MCF 10A (cell line): ENCODE measurements around the gene DLST. TPM values are rescaled to one million over a fixed set of nuclear protein-coding genes. Genes with fewer than 3 reads are reported as not detected.

ENCODE experiments used
- BruUV-seq: library from RNA; stranded (reverse); fragments of 400-500 nt; replicated peaks from 2 replicates; lab custom pipeline; 2021; lab: Mats Ljungman, UMichigan
- CTCF ChIA-PET: fragments of 300-600 bp; sonication (Branson Sonifier 250); formaldehyde crosslinking; extraction: SDS; loops from one replicate; lab custom pipeline; 2021; ENCODE audit warnings: antibody characterized with exemption, inconsistent platforms; lab: Yijun Ruan, JAX
- POLR2A ChIA-PET: fragments of 300-600, 350-650 bp; sonication (Branson Sonifier 250); formaldehyde crosslinking; extraction: SDS; loops from one replicate; lab custom pipeline; 2020; ENCODE audit warnings: antibody characterized with exemption, inconsistent platforms; lab: Yijun Ruan, JAX
- DNase-seq: peaks from one replicate; pipeline ENCODE4 v3.0.0-alpha.2; 2018; ENCODE audit not compliant: unreplicated experiment
- H3K27ac Mint-ChIP-seq: one replicate; pipeline ENCODE4 v1.8.0; 2022; ENCODE audit warnings: mild to moderate bottlenecking, low read depth, mixed read lengths; ENCODE audit not compliant: unreplicated experiment
- H3K27me3 Mint-ChIP-seq: one replicate; pipeline ENCODE4 v1.8.0; 2022; ENCODE audit warnings: mixed read lengths; ENCODE audit not compliant: insufficient read depth, unreplicated experiment
- H3K36me3 Mint-ChIP-seq: one replicate; pipeline ENCODE4 v1.8.0; 2022; ENCODE audit warnings: mild to moderate bottlenecking, moderate library complexity, mixed read lengths; ENCODE audit not compliant: insufficient read depth, unreplicated experiment
- H3K4me1 Mint-ChIP-seq: one replicate; pipeline ENCODE4 v1.8.0; 2022; ENCODE audit warnings: mixed read lengths; ENCODE audit not compliant: insufficient read depth, unreplicated experiment
- H3K4me3 Mint-ChIP-seq: one replicate; pipeline ENCODE4 v1.8.0; 2022; ENCODE audit warnings: mild to moderate bottlenecking, moderate library complexity, mixed read lengths; ENCODE audit not compliant: unreplicated experiment
- H3K9me3 Mint-ChIP-seq: one replicate; pipeline ENCODE4 v1.8.0; 2022; ENCODE audit warnings: mixed read lengths; ENCODE audit not compliant: unreplicated experiment
- intact Hi-C: fragments of 100-400 bp; cut with micrococcal nuclease; formaldehyde crosslinking; loops from 2 replicates; pipeline ENCODE4 v1.14.1; 2022
- total RNA-seq: library from RNA; stranded (reverse); gene quantifications from 2 replicates; pipeline ENCODE4 v1.2.3, GENCODE V29; 2022
- TF ChIP-seq, protein P1 (sequence below): fragments of 200-600 bp; IDR thresholded peaks from one replicate; pipeline ENCODE4 v1.8.0; 2022; ENCODE audit warnings: antibody characterized with exemption, mild to moderate bottlenecking; ENCODE audit not compliant: unreplicated experiment

DLST gene
- total RNA-seq, 1 experiment from 2014 or later = 114 TPM

DNA sequence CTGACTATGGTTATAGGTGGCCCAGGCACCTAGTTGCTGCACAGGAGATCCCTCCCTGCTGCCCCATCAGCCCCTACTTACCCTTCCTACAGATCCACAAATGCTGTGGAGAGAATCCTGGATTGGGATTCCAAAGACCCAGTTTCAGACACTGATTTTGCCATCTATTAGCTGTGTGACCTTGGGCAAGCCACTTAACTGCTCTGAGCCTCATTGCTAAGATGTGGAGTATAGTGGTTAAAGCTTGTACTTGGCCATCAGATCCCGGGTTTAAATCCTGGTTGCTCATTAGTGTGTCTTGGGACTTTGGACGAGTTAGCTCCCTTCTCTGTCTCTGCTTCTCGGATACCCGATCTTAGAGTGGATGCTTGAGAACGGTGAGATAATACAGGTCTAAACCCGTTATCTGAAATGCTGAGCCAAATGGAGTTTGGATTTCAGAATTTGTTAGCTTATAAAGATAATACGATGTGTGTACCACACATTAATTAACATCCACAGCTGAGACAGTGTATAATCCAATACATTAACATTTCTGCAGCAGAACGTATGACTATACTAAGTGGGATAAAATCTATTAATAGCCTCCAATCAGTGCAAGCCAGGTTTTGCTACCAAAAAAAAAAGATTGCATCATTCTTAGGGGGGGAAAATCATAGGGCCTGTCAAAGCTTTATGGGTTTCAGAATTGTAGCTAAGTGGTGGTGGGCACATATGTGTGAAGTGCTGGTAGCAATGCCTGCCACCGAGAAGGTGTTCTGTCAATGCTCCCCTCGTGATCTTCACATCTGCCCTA, 21.8 kb upstream of the DLST start:
- ChIA-PET CTCF (interaction anchor here (0.5 to 9.2 kb wide), 28 partner anchors 8 to 307 kb away, joined by 3 to 204 read pairs (median 5); partner anchors contain the start of genes DLST, PROX2 and RPS6KL1), POLR2A (interaction anchor here (1.1 to 4.2 kb wide), 5 partner anchors 9 to 228 kb away, joined by 4 to 26 read pairs (median 5); no protein-coding TSS in a partner anchor)
- Mint-ChIP-seq H3K4me3 (no peak overlapping the region), H3K9me3 (no peaks in the 10 kb centered on the region), H3K4me1 (no peaks in the 10 kb centered on the region), H3K27ac (no peak overlapping the region), H3K36me3 (peaks cover 6% of the 10 kb centered on the region), H3K27me3 (no peaks in the 10 kb centered on the region)
- TF ChIP-seq, protein P1, sequence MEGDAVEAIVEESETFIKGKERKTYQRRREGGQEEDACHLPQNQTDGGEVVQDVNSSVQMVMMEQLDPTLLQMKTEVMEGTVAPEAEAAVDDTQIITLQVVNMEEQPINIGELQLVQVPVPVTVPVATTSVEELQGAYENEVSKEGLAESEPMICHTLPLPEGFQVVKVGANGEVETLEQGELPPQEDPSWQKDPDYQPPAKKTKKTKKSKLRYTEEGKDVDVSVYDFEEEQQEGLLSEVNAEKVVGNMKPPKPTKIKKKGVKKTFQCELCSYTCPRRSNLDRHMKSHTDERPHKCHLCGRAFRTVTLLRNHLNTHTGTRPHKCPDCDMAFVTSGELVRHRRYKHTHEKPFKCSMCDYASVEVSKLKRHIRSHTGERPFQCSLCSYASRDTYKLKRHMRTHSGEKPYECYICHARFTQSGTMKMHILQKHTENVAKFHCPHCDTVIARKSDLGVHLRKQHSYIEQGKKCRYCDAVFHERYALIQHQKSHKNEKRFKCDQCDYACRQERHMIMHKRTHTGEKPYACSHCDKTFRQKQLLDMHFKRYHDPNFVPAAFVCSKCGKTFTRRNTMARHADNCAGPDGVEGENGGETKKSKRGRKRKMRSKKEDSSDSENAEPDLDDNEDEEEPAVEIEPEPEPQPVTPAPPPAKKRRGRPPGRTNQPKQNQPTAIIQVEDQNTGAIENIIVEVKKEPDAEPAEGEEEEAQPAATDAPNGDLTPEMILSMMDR = no peak
- intact Hi-C loops = loop anchor here (5.0 kb wide), 1 partner anchor 442 kb away; no protein-coding TSS in a partner anchor
- DNase-seq = no peak
- BruUV-seq = no TSS peak

DNA sequence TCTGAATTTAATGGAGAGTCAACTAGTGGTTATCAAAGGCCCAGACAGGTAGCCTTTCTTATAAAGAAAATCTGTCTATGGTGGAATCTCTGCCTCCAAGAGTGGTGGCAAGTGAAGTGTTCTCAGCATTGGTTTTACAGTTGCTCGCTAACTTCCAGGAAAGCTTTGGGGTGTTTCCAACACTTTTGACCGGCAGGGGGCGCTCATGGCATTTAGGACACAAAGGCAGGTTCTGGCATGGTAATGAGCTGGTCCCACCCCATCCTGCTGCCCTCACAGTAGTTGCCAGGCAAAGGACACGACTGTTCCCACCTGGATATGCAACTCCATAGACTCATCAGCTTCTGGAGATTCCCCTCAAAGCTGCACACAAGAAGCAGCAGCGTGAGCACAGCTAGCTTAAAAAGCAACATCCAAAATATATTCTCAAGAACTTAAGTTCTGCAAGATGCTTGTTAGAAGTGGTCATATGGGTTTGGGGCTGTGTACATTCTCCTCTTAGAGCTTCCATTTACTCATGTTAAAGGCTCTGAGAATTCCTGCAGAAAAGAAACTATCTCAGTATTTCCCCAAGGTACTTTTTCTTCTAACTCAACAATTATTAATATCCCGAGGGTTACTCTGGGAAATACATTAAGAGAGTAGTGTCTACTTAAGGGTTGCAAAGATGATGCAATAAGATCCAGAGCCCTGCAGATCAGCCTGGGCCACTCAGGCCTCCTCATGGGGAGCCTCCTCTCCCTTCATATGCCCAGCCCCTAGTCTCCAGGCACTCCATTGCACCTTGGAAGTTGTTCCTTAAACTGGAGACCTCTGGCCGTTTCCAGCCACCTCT, 20.6 kb upstream of the DLST start:
- Mint-ChIP-seq H3K4me1 (no peaks in the 10 kb centered on the region), H3K36me3 (peaks cover 6% of the 10 kb centered on the region), H3K4me3 (no peak overlapping the region), H3K27me3 (peaks cover 6% of the 10 kb centered on the region), H3K27ac (no peak overlapping the region), H3K9me3 (no peaks in the 10 kb centered on the region)
- DNase-seq = peak; percentile 89
- TF ChIP-seq, protein P1 = peak; percentile 64
- no TSS peak for BruUV-seq
- intact Hi-C loops = loop anchor here (1.0 to 5.0 kb wide), 3 partner anchors 44 to 441 kb away; no protein-coding TSS in a partner anchor
- ChIA-PET CTCF (interaction anchor here (0.6 to 9.2 kb wide), 42 partner anchors 7 to 1765 kb away, joined by 3 to 204 read pairs (median 4); partner anchors contain the start of genes ACYP1, DLST, ISCA2 and PROX2), POLR2A (interaction anchor here (0.6 to 4.2 kb wide), 8 partner anchors 10 to 227 kb away, joined by 3 to 26 read pairs (median 4); no protein-coding TSS in a partner anchor)

DNA sequence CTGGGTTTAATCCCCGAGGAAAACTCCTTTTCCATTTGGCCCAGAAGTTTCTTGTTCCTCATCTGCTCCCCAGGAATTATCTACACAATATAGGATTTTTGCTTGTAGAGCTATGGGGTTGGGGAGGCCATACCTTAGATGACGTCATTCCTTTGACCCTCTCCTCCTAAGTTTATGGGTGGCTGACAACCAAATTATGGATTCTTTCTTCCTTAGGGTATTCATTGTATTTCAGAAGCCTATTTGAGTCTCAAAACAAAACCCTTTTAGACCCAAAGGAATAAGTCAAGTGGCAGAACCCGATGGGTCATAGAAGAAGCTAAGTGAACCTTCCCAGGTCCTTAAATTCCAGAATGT, 20.0 kb upstream of the DLST start:
- intact Hi-C loops = loop anchor here (1.0 to 5.0 kb wide), 3 partner anchors 44 to 441 kb away; no protein-coding TSS in a partner anchor
- Mint-ChIP-seq H3K9me3 (no peaks in the 10 kb centered on the region), H3K36me3 (peaks cover 2% of the 10 kb centered on the region), H3K4me3 (no peak overlapping the region), H3K4me1 (no peaks in the 10 kb centered on the region), H3K27me3 (peaks cover 11% of the 10 kb centered on the region), H3K27ac (no peak overlapping the region)
- no peak for DNase-seq
- BruUV-seq = no TSS peak
- TF ChIP-seq, protein P1 = no peak
- POLR2A ChIA-PET = interaction anchor here (1.7 to 4.2 kb wide), 4 partner anchors 10 to 44 kb away, joined by 5 to 26 read pairs (median 8); no protein-coding TSS in a partner anchor
- CTCF ChIA-PET = interaction anchor here (0.7 to 9.2 kb wide), 30 partner anchors 10 to 489 kb away, joined by 3 to 204 read pairs (median 4); partner anchors contain the start of genes ACYP1, DLST, PROX2 and RPS6KL1
